ENCODE measurements around the gene MAN2C1.
"Not testable (repeated sequence)": the region's sequence is repeated elsewhere in the genome, so short reads cannot be mapped to it uniquely, and the experiment has no call there.

MAN2C1 gene

GRCh38 chr15:75361361-75361988 is 6.9 kb downstream of the MAN2C1 start:
- DNase-seq (ENCODE audit: low read depth, low spot score) = no peak

DNA sequence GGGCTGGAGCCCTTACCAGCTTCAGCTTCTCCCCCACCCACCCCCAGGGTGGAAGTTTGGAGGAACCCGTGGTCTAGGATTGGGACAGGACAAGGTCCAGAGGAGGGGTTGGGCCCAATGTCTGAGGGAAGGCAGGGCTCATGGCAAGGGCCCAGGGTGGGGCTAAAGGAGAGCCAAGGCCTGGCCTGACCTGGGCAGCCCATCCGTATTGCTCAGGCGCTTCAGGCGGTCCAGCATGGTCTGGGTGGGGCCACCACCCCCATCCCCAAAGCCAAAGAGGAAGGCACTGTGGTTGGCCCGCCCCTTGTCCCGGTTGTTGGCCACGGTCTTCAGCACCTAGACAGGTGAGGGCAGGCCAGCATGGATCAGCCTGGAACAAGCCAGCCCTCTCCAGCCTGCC is 7.6 kb downstream of the MAN2C1 start:
- no peak for DNase-seq (ENCODE audit: low read depth, low spot score)

DNA sequence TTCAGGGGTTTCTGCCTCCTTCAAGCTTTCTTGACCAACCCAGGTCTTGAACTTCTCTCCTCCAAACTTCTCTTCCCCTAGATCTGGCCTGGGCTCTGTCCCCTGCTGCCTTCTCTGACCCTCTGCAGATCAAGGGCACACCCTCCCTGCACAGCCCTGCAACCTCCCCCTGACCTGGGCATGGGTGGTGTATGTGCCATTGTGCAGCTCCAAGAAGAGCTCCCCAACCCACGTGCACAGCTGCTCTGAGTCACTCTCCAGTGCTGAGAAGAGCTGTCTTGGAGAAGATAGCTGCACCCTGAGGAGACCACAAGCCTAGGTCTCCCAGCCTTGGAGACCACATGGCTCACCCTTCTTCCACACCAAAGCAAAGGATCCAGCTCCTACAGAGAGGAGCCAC is 8.0 kb downstream of the MAN2C1 start:
- no peak for DNase-seq (ENCODE audit: low read depth, low spot score)

- DNase-seq (ENCODE audit: low read depth, low spot score) = no peak
Measured at GRCh38 chr15:75359537-75360250, 8.7 kb downstream of the MAN2C1 start.

DNA sequence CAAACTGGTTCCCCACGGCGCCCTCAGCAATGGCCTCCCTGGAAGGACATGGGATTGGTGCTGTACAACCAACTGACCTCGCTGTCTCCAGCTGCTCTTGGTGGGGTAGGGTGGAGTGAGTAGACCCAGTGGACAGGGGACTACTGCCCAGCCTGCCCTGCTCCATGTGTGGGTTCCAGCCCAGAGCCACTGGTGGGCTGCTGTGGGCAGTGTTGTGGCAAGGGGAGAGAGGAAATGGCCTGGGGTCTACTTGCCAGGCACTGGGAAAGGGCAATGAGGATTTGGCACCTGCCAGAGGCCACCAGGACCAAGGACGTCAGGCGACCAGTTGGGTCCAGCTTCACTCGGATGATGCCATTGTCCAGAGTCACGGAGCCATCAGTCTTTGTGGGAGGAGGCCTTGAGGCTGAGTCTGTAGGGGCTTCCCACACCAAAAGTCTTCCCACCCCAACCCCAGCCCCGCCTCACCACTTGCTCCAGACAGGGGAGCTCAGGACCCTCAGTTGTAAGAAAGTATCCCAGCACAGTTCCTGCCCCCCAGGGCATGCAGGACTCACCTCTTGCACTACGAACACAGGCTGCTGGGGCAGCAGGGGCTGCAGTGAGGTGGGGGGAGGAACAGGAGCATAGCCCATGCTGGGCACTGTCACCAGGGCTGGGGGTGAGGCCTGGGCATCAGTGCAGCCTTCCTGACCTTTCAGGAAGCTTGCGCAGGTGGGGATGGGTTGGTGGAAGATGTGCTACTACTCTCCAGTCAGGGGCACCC is 9.5 kb downstream of the MAN2C1 start:
- DNase-seq (ENCODE audit: low read depth, low spot score) = no peak

DNA sequence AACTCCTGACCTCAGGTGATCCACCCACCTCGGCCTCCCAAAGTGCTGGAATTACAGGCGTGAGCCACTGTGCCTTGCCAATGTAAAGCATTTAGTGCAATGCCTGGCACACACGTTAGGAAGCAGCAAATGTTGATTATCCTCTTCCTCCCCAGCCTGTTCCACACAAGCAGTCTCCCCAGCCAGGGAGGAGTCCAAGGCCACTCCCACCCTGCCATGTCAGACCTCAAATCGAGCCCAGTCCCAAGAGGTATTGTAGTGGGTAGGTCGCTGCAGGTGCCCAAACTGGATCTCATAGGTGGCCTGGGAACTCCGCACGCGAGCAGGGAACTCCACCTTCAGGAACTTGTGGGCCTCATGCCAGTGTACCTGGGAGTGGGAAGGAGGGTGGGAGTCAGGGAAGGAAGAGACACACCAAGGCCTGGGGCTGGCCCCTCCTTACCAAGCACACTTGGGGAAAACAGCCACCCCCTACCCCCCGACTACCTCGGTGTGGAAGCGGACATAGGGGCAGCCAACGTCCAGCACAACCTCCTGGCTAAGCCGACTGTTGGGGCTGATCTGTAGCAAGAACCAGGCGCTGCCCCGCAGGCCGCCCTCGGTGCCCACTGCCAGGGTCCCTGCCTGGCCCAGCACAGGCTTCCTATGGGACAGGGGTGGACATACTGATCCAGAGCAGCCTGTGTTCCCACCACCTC is 10.3 kb downstream of the MAN2C1 start:
- DNase-seq (ENCODE audit: low read depth, low spot score) = no peak

DNA sequence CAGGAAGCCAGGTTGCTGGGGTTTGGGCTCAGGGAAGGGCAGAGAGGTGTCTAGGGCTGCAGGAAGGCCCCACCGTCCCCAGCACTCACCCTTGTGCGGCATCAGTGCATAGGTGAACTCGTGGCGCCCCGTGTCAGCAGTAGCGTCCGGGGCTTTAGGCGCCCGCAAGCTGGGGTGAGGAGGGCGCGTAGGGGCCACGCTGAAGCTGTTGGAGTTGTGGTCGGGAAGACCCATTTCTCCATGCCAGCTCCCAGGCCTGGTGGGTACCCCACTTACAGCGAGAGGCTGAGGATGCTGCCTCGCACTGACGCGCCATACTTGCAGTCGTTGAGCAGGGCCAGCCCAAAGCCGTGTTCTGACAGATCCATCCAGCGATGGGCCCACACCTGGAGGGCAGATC is 11.9 kb downstream of the MAN2C1 start:
- no peak for DNase-seq (ENCODE audit: low read depth, low spot score)

DNA sequence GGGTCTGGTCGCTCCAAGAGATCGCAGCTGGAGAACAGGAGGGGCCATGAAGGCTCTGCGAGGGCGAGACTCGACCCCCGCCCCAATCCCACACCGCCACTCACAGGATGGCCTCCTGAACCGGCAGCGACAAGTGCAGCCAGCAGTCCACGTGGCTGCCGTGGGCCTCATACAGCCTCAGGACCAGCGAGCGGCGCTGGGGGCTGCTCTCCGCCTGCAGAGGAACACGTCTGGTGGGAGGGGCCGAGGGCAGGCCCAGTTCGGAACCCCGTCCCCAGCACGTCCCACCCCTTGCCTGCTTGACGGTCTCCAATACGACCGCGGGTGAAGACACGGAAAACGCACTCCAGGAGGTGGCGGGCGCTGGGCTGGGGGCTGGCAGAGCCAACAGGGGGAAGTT is 12.4 kb downstream of the MAN2C1 start:
- DNase-seq (ENCODE audit: low read depth, low spot score) = no peak

GRCh38 chr15:75355369-75355768 is 13.0 kb downstream of the MAN2C1 start:
- DNase-seq (ENCODE audit: low read depth, low spot score) = no peak

- DNase-seq (ENCODE audit: low read depth, low spot score) = no peak
Measured at GRCh38 chr15:75354454-75354853, 14.0 kb downstream of the MAN2C1 start.

- DNase-seq (ENCODE audit: low read depth, low spot score) = no peak
Measured at GRCh38 chr15:75353604-75354003, 14.8 kb downstream of the MAN2C1 start.

DNA sequence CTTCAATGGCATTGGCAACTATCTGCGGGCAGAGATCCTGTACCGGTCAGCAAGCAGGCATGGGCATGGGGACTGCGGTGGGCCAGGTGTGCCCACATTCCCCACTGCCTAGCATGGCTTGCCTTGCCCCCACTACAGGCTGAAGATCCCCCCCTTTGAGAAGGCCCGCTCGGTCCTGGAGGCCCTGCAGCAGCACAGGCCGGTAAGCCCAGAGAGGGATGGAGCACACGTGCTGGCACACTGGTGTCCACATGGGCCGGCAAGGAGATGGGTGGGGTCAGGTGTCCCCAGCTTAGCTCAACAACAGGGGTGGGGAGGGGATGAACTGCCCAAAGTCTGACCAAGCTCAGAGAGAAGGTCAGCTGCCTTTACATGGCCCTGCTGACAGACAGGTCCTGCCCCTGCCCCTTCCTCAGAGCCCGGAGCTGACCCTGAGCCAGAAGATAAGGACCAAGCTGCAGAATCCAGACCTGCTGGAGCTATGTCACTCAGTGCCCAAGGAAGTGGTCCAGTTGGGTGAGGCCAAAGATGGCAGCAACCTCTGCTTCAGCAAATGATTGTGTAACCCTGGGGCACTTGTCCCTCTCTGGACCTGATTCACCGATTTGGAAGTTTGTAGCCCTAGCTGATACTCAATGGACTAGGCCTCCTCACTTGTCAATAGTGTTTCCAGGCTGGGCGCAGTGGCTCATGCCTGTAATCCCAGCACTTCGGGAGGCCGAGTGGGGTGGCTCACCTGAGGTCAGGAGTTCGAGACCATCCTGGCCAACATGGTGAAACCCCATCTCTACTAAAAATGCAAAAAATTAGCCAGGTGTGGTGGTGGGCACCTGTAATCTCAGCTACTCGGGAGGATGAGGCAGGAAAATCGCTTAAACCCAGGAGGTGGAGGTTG is 16.0 kb downstream of the MAN2C1 start:
- DNase-seq (ENCODE audit: low read depth, low spot score) = no peak

- DNase-seq (ENCODE audit: low read depth, low spot score) = no peak
Measured at GRCh38 chr15:75350601-75351361, 17.6 kb downstream of the MAN2C1 start.

- no peak for DNase-seq (ENCODE audit: low read depth, low spot score)
Measured at GRCh38 chr15:75349851-75350588, 18.4 kb downstream of the MAN2C1 start.

GRCh38 chr15:75349351-75349669 is 19.1 kb downstream of the MAN2C1 start:
- DNase-seq (ENCODE audit: low read depth, low spot score) = not testable (repeated sequence)

GRCh38 chr15:75348562-75349350 is 19.7 kb downstream of the MAN2C1 start:
- no peak for DNase-seq (ENCODE audit: low read depth, low spot score)

- no peak for DNase-seq (ENCODE audit: low read depth, low spot score)
Measured at GRCh38 chr15:75348034-75348561, 20.3 kb downstream of the MAN2C1 start.

GRCh38 chr15:75347222-75348033 is 21.0 kb downstream of the MAN2C1 start:
- DNase-seq (ENCODE audit: low read depth, low spot score) = no peak
